Astrocyte (in vitro differentiated cells and primary cell): Measurements from ENCODE around the gene NES. TPM values are rescaled to one million over a fixed set of nuclear protein-coding genes. Genes with fewer than 3 reads are reported as not detected.

Experiments used
- DNase-seq: peaks from one replicate; pipeline ENCODE4 v3.0.0-alpha.2; 2010; ENCODE audit warnings: low read depth
- FAIRE-seq: peaks from 2 replicates; lab custom pipeline; 2011; peaks lifted over from hg19 to GRCh38; lab: Jason Lieb, UNC
- H2AFZ ChIP-seq: 2 replicates; pipeline ENCODE4 v1.6.0; 2012; ENCODE audit warnings: low read depth, low read length, inconsistent platforms
- H3K27ac ChIP-seq: 2 replicates; pipeline ENCODE4 v1.5.1; 2011; ENCODE audit warnings: low read depth, low read length, inconsistent platforms
- H3K27me3 ChIP-seq: 2 replicates; pipeline ENCODE4 v1.6.0; 2011; ENCODE audit warnings: low read length, inconsistent platforms; ENCODE audit not compliant: insufficient read depth
- H3K36me3 ChIP-seq: 2 replicates; pipeline ENCODE4 v1.5.1; 2011; ENCODE audit warnings: low read length, inconsistent platforms; ENCODE audit not compliant: insufficient read depth
- H3K4me1 ChIP-seq: 2 replicates; pipeline ENCODE4 v1.5.1; 2011; ENCODE audit warnings: low read length, inconsistent platforms; ENCODE audit not compliant: insufficient read depth
- H3K4me2 ChIP-seq: 2 replicates; pipeline ENCODE4 v1.6.0; 2012; ENCODE audit warnings: low read length, inconsistent platforms
- H3K4me3 ChIP-seq: 2 replicates; pipeline ENCODE4 v1.5.1; 2011; ENCODE audit warnings: low read depth, mild to moderate bottlenecking, low read length, inconsistent platforms; ENCODE audit not compliant: insufficient read depth
- H3K79me2 ChIP-seq: 2 replicates; pipeline ENCODE4 v1.6.0; 2012; ENCODE audit warnings: mild to moderate bottlenecking, low read length, inconsistent platforms; ENCODE audit not compliant: insufficient read depth
- H3K9ac ChIP-seq: 2 replicates; pipeline ENCODE4 v1.6.0; 2012; ENCODE audit warnings: mild to moderate bottlenecking, low read length, inconsistent platforms
- H3K9me3 ChIP-seq: 2 replicates; pipeline ENCODE4 v1.5.1; 2012; ENCODE audit warnings: low read depth, mild to moderate bottlenecking, low read length, inconsistent platforms; ENCODE audit not compliant: insufficient read depth
- H4K20me1 ChIP-seq: 2 replicates; pipeline ENCODE4 v1.6.0; 2012; ENCODE audit warnings: low read length, inconsistent platforms; ENCODE audit not compliant: insufficient read depth
- H3K27ac Mint-ChIP-seq: one replicate; pipeline ENCODE4 v1.8.0; 2021; ENCODE audit warnings: mild to moderate bottlenecking, mixed read lengths; ENCODE audit not compliant: unreplicated experiment
- H3K27me3 Mint-ChIP-seq: one replicate; pipeline ENCODE4 v1.8.0; 2021; ENCODE audit warnings: low read depth, mixed read lengths; ENCODE audit not compliant: unreplicated experiment
- H3K36me3 Mint-ChIP-seq: one replicate; pipeline ENCODE4 v1.8.0; 2021; ENCODE audit warnings: low read depth, mixed read lengths; ENCODE audit not compliant: unreplicated experiment
- H3K4me1 Mint-ChIP-seq: one replicate; pipeline ENCODE4 v1.8.0; 2021; ENCODE audit warnings: low read depth, mixed read lengths; ENCODE audit not compliant: unreplicated experiment
- H3K4me3 Mint-ChIP-seq: one replicate; pipeline ENCODE4 v1.8.0; 2021; ENCODE audit warnings: mild to moderate bottlenecking, moderate library complexity, mixed read lengths; ENCODE audit not compliant: unreplicated experiment
- H3K9me3 Mint-ChIP-seq: one replicate; pipeline ENCODE4 v1.8.0; 2021; ENCODE audit warnings: mild to moderate bottlenecking, mixed read lengths; ENCODE audit not compliant: unreplicated experiment
- CTCF ChIP-seq: IDR thresholded peaks from 2 replicates; pipeline ENCODE4 v1.5.1; 2011; ENCODE audit warnings: low read depth, mild to moderate bottlenecking, inconsistent platforms, low read length, moderate library complexity; ENCODE audit not compliant: insufficient read depth
- EZH2 ChIP-seq: IDR thresholded peaks from 2 replicates; pipeline ENCODE4 v1.6.1; 2012; ENCODE audit warnings: mild to moderate bottlenecking, low read length, inconsistent platforms; ENCODE audit not compliant: insufficient read depth
- total RNA-seq: library from RNA; stranded (reverse); gene quantifications from 2 replicates; pipeline ENCODE4 v1.2.1, GENCODE V29; 2021

NES gene
- total RNA-seq, 1 donor from 2014 or later, result 310 TPM

- FAIRE-seq, result no peak
- Mint-ChIP-seq H3K4me3 (no peak overlapping the region), H3K36me3 (peaks cover 10% of the 10 kb centered on the region), H3K27ac (no peak overlapping the region), H3K27me3 (peaks cover 86% of the 10 kb centered on the region), H3K9me3 (peaks cover 2% of the 10 kb centered on the region), H3K4me1 (peaks cover 5% of the 10 kb centered on the region)
- H2AFZ ChIP-seq, result no peak overlapping the region
- no peaks in the 10 kb centered on the region for H3K9me3 ChIP-seq
- no peaks in the 10 kb centered on the region for H3K79me2 ChIP-seq
- peaks cover 3% of the 10 kb centered on the region for H4K20me1 ChIP-seq
- no peak for DNase-seq
- no peak overlapping the region for H3K27ac ChIP-seq
- peaks cover 57% of the 10 kb centered on the region for H3K27me3 ChIP-seq
- no peak overlapping the region for H3K9ac ChIP-seq
- no peaks in the 10 kb centered on the region for H3K36me3 ChIP-seq
- no peak overlapping the region for H3K4me3 ChIP-seq
- no peak overlapping the region for H3K4me2 ChIP-seq
- TF ChIP-seq CTCF, result no peak
- peak; percentile 31 for TF ChIP-seq EZH2
- peaks cover 7% of the 10 kb centered on the region for H3K4me1 ChIP-seq
These were observed 24.8 kb downstream of the NES start for GRCh38 chr1:156652131-156652991.

- peaks cover 3% of the 10 kb centered on the region for H3K9me3 ChIP-seq
- H2AFZ ChIP-seq, result no peak overlapping the region
- Mint-ChIP-seq H3K27me3 (peaks cover 80% of the 10 kb centered on the region), H3K4me1 (no peaks in the 10 kb centered on the region), H3K4me3 (no peak overlapping the region), H3K27ac (no peak overlapping the region), H3K36me3 (peaks cover 11% of the 10 kb centered on the region), H3K9me3 (no peaks in the 10 kb centered on the region)
- H3K27me3 ChIP-seq, result peaks cover 70% of the 10 kb centered on the region
- peaks cover 3% of the 10 kb centered on the region for H4K20me1 ChIP-seq
- H3K4me3 ChIP-seq, result no peak overlapping the region
- TF ChIP-seq CTCF (no peak), EZH2 (no peak)
- no peak for FAIRE-seq
- no peaks in the 10 kb centered on the region for H3K4me1 ChIP-seq
- H3K27ac ChIP-seq, result no peak overlapping the region
- no peak overlapping the region for H3K9ac ChIP-seq
- no peaks in the 10 kb centered on the region for H3K36me3 ChIP-seq
- no peaks in the 10 kb centered on the region for H3K79me2 ChIP-seq
- no peak overlapping the region for H3K4me2 ChIP-seq
- no peak for DNase-seq
These were observed 28.3 kb downstream of the NES start for GRCh38 chr1:156648951-156649350.

GRCh38 chr1:156648496-156648895, 28.7 kb downstream of the NES start:
- no peak for DNase-seq
- Histone ChIP-seq H3K4me2 (no peak overlapping the region), H3K27ac (no peak overlapping the region), H3K27me3 (peaks cover 70% of the 10 kb centered on the region), H3K36me3 (no peaks in the 10 kb centered on the region), H3K79me2 (no peaks in the 10 kb centered on the region), H3K4me3 (no peak overlapping the region), H3K9ac (no peak overlapping the region), H3K9me3 (peaks cover 3% of the 10 kb centered on the region), H2AFZ (no peak overlapping the region), H4K20me1 (peaks cover 3% of the 10 kb centered on the region), H3K4me1 (no peaks in the 10 kb centered on the region)
- H3K4me3 Mint-ChIP-seq, result no peak overlapping the region
- no peak overlapping the region for H3K27ac Mint-ChIP-seq
- FAIRE-seq, result no peak
- H3K4me1 Mint-ChIP-seq, result no peaks in the 10 kb centered on the region
- H3K36me3 Mint-ChIP-seq, result peaks cover 11% of the 10 kb centered on the region
- TF ChIP-seq EZH2 (no peak), CTCF (no peak)
- peaks cover 79% of the 10 kb centered on the region for H3K27me3 Mint-ChIP-seq
- H3K9me3 Mint-ChIP-seq, result no peaks in the 10 kb centered on the region
